D721Med (cell line): ENCODE results near the gene TMSB15C.
"Not testable (repeated sequence)": the region's sequence is repeated elsewhere in the genome, so short reads cannot be mapped to it uniquely, and the experiment has no call there.

Experiments
- DNase-seq: peaks from one replicate; pipeline ENCODE4 v3.0.0; 2011; ENCODE audit warnings: low spot score; ENCODE audit not compliant: insufficient read length
- FAIRE-seq: peaks from 2 replicates; lab custom pipeline; 2011; peaks lifted over from hg19 to GRCh38; lab: Jason Lieb, UNC
- CTCF ChIP-seq: IDR thresholded peaks from 2 replicates; pipeline ENCODE4 v1.5.1; 2012; ENCODE audit warnings: mild to moderate bottlenecking, control low read depth; ENCODE audit not compliant: insufficient read depth; ENCODE audit errors: missing control alignments

The TMSB15C gene

GRCh38 chrX:104075778-104076445 lies at the start of gene TMSB15C:
TMSB15C (minus strand) TSS chrX:104076236.
- DNase-seq, FAIRE-seq: not testable (repeated sequence)

DNA sequence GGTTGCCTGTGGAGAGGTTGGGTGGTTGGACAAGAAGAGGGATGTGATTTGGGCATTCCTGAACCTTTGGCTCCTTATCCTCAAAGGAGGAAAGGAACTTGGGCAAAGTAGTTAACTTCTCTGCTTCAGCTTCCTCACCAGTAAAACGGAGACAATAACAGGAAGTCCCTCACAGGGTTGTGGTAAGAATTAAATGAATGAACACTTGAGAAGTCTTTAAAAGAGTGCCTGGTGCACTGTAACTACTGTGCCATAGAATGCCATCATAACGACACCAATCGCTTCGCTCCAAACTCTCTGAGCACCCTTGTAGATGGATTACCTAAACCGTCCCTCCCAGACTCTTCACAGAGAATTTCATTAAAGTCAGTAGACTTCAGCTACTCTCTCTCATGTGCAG lies 46.8 kb upstream of the TMSB15C start:
- no peak for TF ChIP-seq CTCF
- DNase-seq (no peak), FAIRE-seq (no peak)

- peak; percentile 11 for FAIRE-seq
- DNase-seq = no peak
- TF ChIP-seq CTCF = no peak
Measured at GRCh38 chrX:104118765-104119164, 42.7 kb upstream of the TMSB15C start.

DNA sequence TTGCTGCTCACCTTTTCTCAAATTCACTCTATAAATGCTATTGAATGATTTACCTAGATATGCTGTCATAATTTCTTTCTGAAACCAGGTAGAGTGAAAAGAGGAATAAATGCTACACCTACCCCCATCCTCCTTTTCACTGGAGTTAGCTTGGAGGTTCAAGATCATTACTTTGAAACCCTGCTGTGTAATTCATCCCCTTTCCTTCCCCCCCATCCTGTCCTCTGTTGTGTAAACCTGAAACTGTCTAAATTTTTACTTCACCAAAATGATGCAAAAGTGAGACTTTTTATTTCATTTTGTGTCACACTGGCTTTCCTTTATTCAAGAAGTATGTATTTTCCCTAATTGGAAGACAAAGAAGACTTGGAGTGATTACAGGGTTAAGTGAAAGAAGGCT lies 41.7 kb upstream of the TMSB15C start:
- DNase-seq (no peak), FAIRE-seq (no peak)
- no peak for TF ChIP-seq CTCF

- peak; percentile 45 for TF ChIP-seq CTCF
- no peak for FAIRE-seq
- no peak for DNase-seq
Measured at GRCh38 chrX:104113222-104113965, 37.4 kb upstream of the TMSB15C start.

DNA sequence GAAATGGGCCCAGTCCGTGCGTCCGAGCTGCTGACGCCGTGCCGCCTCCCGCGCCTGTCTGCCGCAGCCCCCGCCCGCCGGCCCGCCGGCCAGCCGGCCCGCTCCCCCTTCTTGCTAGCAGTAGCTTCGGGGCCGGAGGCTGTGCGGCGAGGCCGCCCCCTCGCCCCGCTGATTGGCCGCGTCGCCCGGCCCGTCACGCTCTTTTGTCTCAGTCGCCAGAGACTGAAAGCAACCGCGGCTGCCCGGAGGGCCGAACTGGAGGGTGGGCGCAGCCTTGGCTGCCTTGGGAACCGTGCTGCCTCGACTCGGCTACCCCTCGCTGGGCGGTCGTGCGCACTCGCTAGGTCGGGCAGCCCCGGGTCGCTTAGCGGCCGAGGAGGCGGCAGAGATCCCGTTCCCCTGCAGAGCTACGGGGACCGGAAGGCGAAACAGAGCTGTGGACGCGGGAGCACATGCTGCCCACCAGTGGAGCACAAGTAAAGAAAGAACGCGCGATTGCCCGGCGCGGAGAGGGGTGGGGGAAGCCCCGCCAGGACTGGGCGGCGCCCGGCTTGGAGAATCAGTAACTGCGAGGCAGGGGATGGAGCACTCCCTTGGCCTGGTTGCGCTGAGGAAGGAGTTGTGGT lies 36.4 kb upstream of the TMSB15C start, which contains the start of gene ZCCHC18:
Gene ZCCHC18, plus strand, starts transcription at position 198 of the 626 bp plus-strand sequence. CDS start 1,589 bp downstream, outside the sequence.
- no peak for TF ChIP-seq CTCF
- DNase-seq (peak; percentile 45), FAIRE-seq (no peak)

GRCh38 chrX:104110491-104111240 lies 34.6 kb upstream of the TMSB15C start:
- FAIRE-seq = not testable (repeated sequence)

More at GRCh38 chrX:104110491-104111240, 34.6 kb upstream of the TMSB15C start:
- DNase-seq = not testable (repeated sequence)
